H1 (cell line): Measurements from ENCODE around the gene TMEM163. TPM values are rescaled to one million over a fixed set of nuclear protein-coding genes. Genes with fewer than 3 reads are reported as not detected.

Source experiments
- CTCF ChIP-seq, 3 experiments: IDR thresholded peaks; 1 replicate in 2 of 3; 2 replicates in 1 of 3; pipeline versions ENCODE4 v1.5.1 to v1.6.1; 2011; ENCODE audit warnings: low read length in 3 of 3, mild to moderate bottlenecking in 3 of 3, inconsistent platforms in 2 of 3, low read depth in 1 of 3, moderate library complexity in 1 of 3; ENCODE audit not compliant: insufficient read depth in 1 of 3; ENCODE audit errors: control extremely low read depth in 1 of 3
- HDAC2 ChIP-seq, 2 experiments: fragments of 300-600 bp in 1 of 2; sonication (generic) in 1 of 2; IDR thresholded peaks; 2 replicates each; pipeline ENCODE4 v1.6.1; 2011 to 2012; ENCODE audit warnings: low read depth in 2 of 2, low read length in 2 of 2, mild to moderate bottlenecking in 2 of 2, moderate library complexity in 2 of 2, borderline replicate concordance in 1 of 2, inconsistent platforms in 1 of 2
- NANOG ChIP-seq: IDR thresholded peaks from 2 replicates; pipeline ENCODE4 v1.6.1; 2011; ENCODE audit warnings: low read length, low read depth, mild to moderate bottlenecking, inconsistent platforms; ENCODE audit not compliant: insufficient read depth, poor library complexity, severe bottlenecking
- RAD21 ChIP-seq, 2 experiments: IDR thresholded peaks in 1 of 2; conservative IDR thresholded peaks in 1 of 2; 2 replicates each; pipeline ENCODE4 v1.6.1; 2011; ENCODE audit warnings: low read depth in 2 of 2, low read length in 2 of 2, improper control_type of control experiment in 1 of 2, inconsistent platforms in 1 of 2, mild to moderate bottlenecking in 1 of 2, moderate library complexity in 1 of 2
- RFX5 ChIP-seq: IDR thresholded peaks from 2 replicates; pipeline ENCODE4 v1.6.1; 2011; ENCODE audit warnings: low read depth, low read length, improper control_type of control experiment, borderline replicate concordance
- polyA plus RNA-seq, 7 experiments: library from polyadenylated mRNA; depleted of rRNA in 3 of 7; stranded (reverse) in 5 of 7; unstranded in 2 of 7; fragments of >200 nt in 5 of 7; fragments of 200-250 nt in 2 of 7; gene quantifications; 1 replicate in 5 of 7; 2 replicates in 1 of 7; 4 replicates in 1 of 7; pipeline versions ENCODE4 v1.2.1 to v1.2.3, GENCODE V29; 2011 to 2013; ENCODE audit warnings: missing spikeins in 2 of 7, mixed read lengths in 2 of 7
- total RNA-seq: library from RNA; stranded (reverse); fragmentation: NEBNext Ultra II Directional; extraction: Animal tissue kit (Norgen Biotek cat#: 25700); gene quantifications from 2 replicates; pipeline ENCODE4 v1.2.1, GENCODE V29; 2021

Gene TMEM163
- total and polyA plus RNA-seq, 2 of the 8 experiments (the other 6 are each of a cell fraction or from before 2014, with no cell fraction given) = 2.8 to 3.2 TPM

- TF ChIP-seq CTCF (IDR thresholded peaks at IDR 0.05; ENCODE audit: control extremely low read depth in 1 of 3, insufficient read depth in 1 of 3, low read depth in 1 of 3, low read length in 3 of 3) (no peak), HDAC2 (IDR thresholded peaks at IDR 0.05; ENCODE audit: borderline replicate concordance in 1 of 2, low read depth in 2 of 2, low read length in 2 of 2) (no peak), NANOG (no peak), RFX5 (no peak), RAD21 (IDR thresholded peaks at IDR 0.05 in 1 of 2, conservative IDR thresholded peaks at IDR 0.05 in 1 of 2; ENCODE audit: low read depth in 2 of 2, low read length in 2 of 2) (no peak)
Measured at GRCh38 chr2:134721596-134721995, 2.8 kb upstream of the TMEM163 start (continued).
